ENCODE results near the gene KDM4B.

Gene KDM4B

GRCh38 chr19:5074830-5075394 lies 106.0 kb downstream of the KDM4B start:
- no peak for DNase-seq

DNA sequence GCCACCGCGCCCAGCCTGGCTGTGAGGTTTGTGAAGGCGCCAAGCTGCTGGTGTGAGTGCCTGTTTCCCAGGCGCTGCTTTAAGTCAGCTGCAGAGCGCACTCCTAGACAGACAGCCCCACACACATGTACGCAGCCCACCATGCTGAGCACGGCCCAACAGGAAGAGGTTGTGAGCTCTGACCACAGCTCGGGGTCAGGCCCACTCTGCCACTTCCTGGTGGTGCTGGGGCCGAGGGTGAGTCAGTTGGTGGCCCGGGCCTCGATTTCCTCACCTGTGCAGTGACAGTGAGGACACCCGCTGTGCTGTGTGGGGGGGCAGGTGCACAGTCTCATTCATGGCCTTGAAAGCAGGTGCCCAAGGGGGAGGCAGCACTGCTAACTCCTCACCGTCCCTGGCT lies 106.7 kb downstream of the KDM4B start:
- DNase-seq: no peak

DNA sequence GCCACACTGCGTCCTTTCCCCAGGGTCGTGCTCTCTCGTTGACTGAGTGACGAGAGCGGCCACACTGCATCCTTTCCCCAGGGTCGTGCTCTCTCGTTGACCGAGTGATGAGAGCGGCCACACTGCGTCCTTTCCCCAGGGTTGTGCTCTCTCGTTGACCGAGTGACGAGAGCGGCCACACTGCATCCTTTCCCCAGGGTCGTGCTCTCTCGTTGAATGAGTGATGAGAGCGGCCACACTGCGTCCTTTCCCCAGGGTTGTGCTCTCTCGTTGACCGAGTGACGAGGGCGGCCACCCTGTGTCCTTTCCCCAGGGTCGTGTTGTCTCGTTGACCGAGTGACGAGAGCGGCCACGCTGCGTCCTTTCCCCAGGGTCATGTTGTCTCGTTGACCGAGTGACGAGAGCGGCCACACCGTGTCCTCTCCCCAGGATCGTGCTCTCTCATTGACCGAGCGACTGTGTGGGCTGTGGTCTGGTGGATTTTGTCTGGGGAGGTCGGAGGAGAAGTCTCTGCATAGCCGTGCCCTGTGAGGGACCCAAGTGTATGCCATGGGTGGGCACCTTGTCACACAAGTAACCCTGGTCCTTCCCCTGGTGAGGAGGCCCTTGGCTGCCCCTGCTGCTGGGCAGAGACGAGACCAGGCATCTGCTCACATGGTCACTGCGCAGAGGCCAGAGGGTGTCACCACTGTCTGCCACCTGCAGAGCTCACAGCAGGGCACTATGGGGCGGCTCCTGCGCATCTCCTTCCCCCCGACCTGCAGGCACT lies 107.7 kb downstream of the KDM4B start:
- DNase-seq: no peak

DNA sequence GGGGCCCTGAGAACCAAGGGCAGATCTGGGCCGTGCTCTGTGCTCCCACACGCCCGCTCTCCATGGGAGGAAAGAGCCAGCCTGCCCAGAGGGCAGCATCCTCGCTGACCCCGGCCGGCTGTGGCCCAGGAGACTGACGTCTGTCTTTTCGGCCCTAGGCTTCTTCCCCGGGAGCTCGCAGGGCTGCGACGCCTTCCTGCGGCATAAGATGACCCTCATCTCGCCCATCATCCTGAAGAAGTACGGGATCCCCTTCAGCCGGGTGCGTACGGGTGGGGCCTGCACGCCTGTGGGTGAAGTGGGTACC lies 108.2 kb downstream of the KDM4B start:
- no peak for DNase-seq

GRCh38 chr19:5078182-5078581 lies 109.3 kb downstream of the KDM4B start:
- no peak for DNase-seq

DNA sequence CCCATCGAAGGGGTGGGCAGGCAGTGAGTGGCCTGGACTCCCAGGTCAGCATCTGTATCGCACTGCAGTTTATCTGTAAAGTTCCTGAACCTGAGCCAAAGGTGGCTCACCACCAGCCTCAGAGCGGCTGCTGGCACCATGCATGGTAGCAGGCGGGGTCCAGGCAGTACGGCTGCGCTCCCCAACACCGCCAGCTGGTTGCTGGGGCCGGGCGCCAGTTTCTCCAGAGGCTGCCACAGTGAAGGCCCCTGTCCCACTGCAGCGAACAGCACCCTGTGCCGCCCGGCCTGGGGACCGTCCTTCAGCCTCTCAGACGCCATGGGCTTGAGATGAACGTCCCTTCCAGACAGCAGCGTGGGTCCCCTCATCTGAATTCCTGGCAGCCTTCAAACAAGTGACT lies 109.8 kb downstream of the KDM4B start:
- DNase-seq: no peak

- DNase-seq: no peak
These were observed 110.3 kb downstream of the KDM4B start for GRCh38 chr19:5079071-5079774.

DNA sequence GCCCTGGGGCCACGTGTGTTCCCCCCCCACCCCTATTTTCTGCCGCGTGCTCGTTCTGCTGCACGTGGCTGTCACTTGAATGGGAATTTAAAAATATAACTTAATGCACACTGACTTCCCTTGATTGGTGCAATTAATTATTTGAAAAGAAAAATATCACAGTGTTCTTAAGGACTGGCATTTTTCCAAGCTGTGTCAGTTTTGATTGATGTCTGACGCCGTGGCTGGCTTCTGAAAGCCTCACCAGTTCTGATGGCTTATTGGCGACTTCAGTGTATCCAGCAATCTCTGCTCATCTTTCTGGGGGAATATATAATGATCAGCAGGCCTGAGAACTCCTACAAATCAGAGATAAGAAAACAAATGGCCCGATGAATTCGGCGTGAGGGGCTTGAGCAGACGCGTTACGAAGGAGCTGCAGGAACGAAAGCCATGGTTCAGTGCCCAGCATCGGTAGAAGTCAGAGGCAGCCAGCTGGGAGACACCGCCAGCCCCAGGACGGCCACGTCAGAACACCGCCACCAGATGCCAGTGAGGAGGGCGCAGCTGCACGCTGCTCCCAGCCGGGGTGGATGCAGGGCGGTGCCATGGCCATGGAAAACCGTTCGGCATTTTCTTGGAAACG lies 111.2 kb downstream of the KDM4B start:
- no peak for DNase-seq

DNA sequence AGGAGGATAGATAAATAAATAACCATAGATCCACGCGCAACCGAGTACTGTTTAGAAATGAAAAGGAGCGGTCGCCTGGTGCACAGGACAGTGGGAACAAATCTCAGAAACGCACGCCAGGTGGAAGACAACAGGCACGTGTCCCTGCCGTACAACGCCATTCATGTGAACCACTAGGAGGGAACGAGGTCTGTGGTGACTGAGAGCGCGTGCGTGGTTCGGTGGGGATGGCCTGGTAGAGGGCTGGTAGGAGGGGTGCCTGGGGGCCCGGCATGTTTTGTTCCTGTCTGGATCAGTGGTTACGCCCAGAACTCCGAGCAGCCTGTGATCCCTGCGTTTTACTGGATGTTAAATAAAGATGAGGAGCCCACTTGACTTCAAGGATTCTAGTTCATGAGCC lies 111.9 kb downstream of the KDM4B start:
- no peak for DNase-seq

- DNase-seq: no peak
These were observed 112.7 kb downstream of the KDM4B start for GRCh38 chr19:5081443-5082161.

DNA sequence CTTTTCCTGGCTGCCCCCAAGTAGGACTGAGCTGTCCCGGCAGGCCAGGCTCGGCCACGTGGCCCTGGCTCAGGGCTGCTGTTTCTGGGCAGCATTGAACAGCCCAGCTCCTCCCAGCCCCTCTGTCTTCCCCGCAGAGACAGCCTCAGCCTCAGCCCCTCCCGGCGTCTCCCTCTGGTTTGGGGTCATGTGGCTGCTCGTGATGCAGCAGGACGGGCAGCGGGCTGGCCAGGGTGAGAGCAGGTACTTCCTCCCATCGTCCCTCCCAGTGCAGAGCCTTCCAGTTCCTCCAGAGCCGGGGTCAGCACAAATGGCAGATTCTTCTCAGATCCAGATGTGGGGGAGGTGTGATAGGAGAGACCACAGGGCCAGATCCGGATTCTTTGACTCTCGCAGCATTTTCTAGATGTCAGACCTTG lies 114.6 kb downstream of the KDM4B start:
- DNase-seq: no peak

- DNase-seq: no peak
These were observed 116.7 kb downstream of the KDM4B start for GRCh38 chr19:5085566-5085965.

DNA sequence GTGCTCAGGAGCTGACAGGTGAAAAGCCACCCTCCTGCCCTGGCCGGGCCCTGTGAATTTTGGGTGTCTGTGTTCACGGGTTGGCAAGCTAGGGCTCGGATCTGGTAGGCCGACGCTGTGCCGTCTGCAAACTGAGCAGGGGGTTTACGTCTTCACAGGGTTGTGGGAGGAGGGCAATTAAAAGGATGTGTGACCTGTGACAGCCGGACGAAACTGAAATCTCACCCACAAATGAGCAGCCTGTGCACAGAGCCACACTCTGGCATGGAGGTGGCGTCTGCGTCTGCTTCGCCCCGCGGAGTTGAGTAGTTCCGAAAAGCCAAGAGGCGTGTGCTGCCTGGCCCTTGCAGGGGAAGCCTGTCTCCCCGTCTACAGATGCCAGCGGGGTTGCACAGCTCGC lies 117.3 kb downstream of the KDM4B start:
- no peak for DNase-seq

DNA sequence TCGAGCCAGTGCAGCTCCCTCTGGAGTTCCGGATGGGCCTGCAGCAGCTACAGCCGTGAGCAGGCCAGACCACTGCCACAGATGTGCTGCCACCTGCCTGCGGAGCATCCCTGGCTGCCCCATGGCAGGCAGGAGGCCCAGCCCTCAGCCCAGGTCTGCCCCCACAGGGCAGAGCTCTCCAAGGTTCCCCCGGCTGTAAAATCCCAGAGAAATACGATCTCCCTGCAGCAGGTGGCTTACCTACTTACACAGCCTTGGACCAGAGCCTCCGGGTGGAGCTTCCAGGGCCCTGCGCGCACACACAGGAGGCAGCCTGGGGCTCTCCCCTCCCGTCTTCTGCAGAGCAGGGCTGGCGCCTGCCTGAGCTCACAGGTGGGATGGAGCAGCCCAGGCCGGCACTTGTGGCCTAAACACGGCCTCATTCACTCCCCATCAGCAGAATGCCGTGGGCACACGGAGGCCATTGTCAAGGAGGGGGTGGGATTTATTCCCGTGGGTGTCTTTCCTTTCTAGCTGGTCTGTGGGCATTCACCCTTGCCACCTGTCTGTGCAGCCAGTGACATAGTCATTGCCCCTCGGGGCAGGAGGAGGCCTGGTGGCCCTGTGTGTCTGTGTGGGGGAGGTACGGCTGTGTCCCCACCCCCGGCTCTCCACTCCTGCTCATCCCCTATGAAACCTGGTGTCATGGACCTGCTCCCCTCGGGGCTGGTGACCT lies 118.0 kb downstream of the KDM4B start:
- no peak for DNase-seq

DNA sequence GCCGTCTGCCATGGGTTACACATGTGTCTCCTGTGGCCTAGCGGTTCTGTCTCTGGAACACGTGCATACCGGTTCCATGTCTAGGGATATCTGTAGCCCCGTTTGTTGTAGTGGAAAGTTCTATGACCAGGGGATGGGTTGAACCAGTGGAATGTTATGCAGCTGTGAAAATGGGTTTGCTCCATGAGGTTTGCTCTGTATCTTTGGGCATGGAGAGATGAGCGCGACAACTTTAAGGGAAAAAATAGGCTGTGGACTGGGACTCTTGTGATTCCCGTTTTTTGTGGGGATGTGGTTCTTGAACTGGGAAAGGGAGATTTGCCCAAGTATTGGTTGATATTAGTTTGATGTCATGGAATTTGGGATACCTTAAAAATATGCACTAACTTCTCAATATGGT lies 120.4 kb downstream of the KDM4B start:
- DNase-seq: no peak

GRCh38 chr19:5090465-5091017 lies 121.6 kb downstream of the KDM4B start:
- no peak for DNase-seq

DNA sequence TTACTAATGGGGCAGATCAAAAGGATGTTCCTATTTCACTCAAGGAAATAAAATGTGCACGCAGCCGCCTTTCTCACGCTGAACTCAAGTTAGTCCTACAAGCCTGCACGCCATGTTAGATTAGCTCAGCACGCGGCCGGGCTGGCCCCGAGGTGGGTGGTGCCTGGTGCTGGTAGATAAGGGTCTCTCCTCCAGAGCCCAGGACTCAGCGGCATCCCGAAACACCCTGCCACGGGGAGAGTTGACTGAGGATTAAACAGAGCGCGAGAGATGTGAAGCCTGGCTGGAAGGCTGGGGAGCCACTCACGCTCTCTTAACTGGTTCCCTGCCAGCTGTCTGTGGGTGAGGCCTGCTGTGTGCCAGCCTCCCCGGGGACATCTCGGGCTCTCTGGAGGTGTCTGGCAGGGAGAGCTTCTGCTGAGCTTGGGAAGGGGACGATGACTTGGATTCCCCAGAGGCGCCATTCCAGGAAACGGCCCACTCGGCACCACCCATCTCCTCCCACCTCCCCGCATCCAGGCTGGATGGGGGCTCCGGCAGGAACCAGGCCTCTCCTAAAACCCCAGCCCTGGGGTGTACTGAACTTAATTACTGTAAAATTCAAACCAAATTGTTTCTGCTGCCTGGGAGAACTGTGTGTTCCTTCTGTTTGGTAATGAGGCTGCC lies 122.2 kb downstream of the KDM4B start:
- DNase-seq: no peak

GRCh38 chr19:5091684-5092480 lies 123.0 kb downstream of the KDM4B start:
- no peak for DNase-seq

DNA sequence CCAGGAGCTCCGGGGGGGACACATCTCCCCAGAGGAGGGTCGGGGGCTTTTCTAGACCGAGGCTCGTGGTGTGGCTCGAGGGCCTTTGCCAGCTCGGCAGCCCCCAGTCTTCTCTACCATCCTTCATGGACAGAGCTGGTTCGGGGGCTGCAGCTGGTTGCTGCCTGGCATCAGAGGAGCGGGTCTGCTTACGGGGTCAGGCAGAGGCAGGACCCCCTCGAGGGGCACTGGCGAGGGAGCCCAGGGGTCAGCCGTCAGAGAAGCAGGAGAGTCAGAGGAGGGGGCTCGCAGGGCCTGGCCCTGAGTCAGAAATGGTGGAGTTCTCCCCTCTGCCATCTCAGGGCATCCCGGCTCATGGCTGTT lies 123.5 kb downstream of the KDM4B start:
- no peak for DNase-seq

DNA sequence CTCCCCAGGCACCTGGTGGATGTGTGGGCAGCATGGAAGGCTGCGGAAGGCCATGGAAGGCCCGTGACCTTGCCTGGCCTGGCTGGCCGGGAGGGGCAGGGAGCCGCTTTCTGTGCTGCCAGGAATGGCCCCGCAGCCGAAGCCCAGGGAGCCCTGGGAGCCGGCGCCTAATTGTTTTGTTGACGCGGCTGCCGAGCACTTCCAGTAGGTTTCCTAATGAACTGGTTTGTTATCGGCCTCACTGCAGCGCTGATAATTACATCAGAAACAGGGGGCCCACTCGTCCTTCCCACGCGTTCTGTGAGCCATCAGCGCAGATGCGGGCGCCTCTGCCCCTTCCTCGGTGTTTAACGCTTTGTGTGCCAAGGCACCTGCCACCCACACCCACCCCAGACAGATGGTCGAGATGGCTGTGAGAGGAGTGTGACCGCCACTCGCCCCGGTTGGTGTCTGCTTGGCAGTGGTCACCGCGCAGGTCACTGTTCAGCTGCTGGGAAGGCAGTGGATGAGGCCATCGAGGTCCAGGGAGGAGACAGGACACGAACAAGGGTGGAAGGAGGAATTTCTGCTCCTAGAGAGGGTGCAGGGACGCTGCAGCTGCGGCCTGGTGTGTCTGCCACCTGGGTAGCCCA lies 124.5 kb downstream of the KDM4B start:
- no peak for DNase-seq

All from stimulated activated CD4-positive, alpha-beta T cell treated with anti-CD3 and anti-CD28 coated beads, Interleukin-1b, Interleukin-23, amount 100 ng/mL, for 48 hours (primary cell).